Body of pancreas (tissue), 4 donors: Measurements from ENCODE around the gene EFNA2.

Source experiments
- CTCF ChIP-seq, 7 experiments: fragments of 450-650 bp in 4 of 7; fragments of 200-600 bp in 3 of 7; sonication (generic) in 3 of 7; IDR thresholded peaks; one replicate each; pipeline ENCODE4 v1.5.1; 2016 to 2019; ENCODE audit warnings: antibody characterized with exemption in 7 of 7
- POLR2A ChIP-seq, 3 donors: fragments of 450-650 bp; IDR thresholded peaks; one replicate each; pipeline ENCODE4 v1.6.1; 2016; ENCODE audit warnings: antibody characterized with exemption in 3 of 3, mild to moderate bottlenecking in 2 of 3

GRCh38 chr19:1298235-1298634 lies 12.6 kb downstream of the EFNA2 start:
- no peak for TF ChIP-seq CTCF (IDR thresholded peaks at IDR 0.05)
- TF ChIP-seq POLR2A (IDR thresholded peaks at IDR 0.05): no peak
